CD4-positive, alpha-beta memory T cell (primary cell): Measurements from ENCODE around the gene GCDH. TPM values are rescaled to one million over a fixed set of nuclear protein-coding genes. Genes with fewer than 3 reads are reported as not detected.
"Not testable (repeated sequence)": the region's sequence is repeated elsewhere in the genome, so short reads cannot be mapped to it uniquely, and the experiment has no call there.

Experiments
- CTCF ChIA-PET: fragments of 350-600 bp; sonication (Branson Sonifier 250); formaldehyde crosslinking; loops from one replicate; lab custom pipeline; 2021; ENCODE audit warnings: inconsistent platforms; ENCODE audit not compliant: partially characterized antibody; lab: Charles Lee
- POLR2A ChIA-PET: fragments of 350-600 bp; sonication (Branson Sonifier 250); formaldehyde crosslinking; loops from one replicate; lab custom pipeline; 2021; ENCODE audit not compliant: partially characterized antibody; lab: Charles Lee
- DNase-seq, 5 donors: peaks; one replicate each; pipeline versions ENCODE4 v3.0.0 to v3.0.0-alpha.2; 2020 to 2022; ENCODE audit warnings: mixed read lengths in 1 of 5
- H3K27ac ChIP-seq: one replicate; pipeline ENCODE4 v1.7.0; 2013; ENCODE audit warnings: low read depth, low read length
- H3K27me3 ChIP-seq: 2 replicates; pipeline ENCODE4 v1.7.0; 2013; ENCODE audit warnings: mild to moderate bottlenecking, low read length, moderate library complexity; ENCODE audit not compliant: insufficient read depth
- H3K36me3 ChIP-seq: 2 replicates; pipeline ENCODE4 v1.7.0; 2013; ENCODE audit warnings: mild to moderate bottlenecking, low read length, moderate library complexity; ENCODE audit not compliant: insufficient read depth
- H3K4me1 ChIP-seq: 2 replicates; pipeline ENCODE4 v1.7.0; 2013; ENCODE audit warnings: mild to moderate bottlenecking, low read length, moderate library complexity; ENCODE audit not compliant: insufficient read depth
- H3K4me3 ChIP-seq, 2 donors: one replicate each; pipeline ENCODE4 v1.7.0; 2013; ENCODE audit warnings: low read length in 2 of 2, mild to moderate bottlenecking in 1 of 2
- H3K9me3 ChIP-seq, 2 donors: one replicate each; pipeline ENCODE4 v1.7.0; 2013; ENCODE audit warnings: low read length in 2 of 2, control low read depth in 1 of 2; ENCODE audit not compliant: control insufficient read depth in 1 of 2
- H3K27ac Mint-ChIP-seq, 7 donors: one replicate each; pipeline ENCODE4 v1.8.0; 2020 to 2021; ENCODE audit warnings: mixed read lengths in 7 of 7, mild to moderate bottlenecking in 6 of 7, inconsistent platforms in 3 of 7, moderate library complexity in 3 of 7
- H3K27me3 Mint-ChIP-seq, 2 donors: one replicate each; pipeline ENCODE4 v1.8.0; 2020 to 2021; ENCODE audit warnings: mixed read lengths in 2 of 2
- H3K36me3 Mint-ChIP-seq, 2 donors: one replicate each; pipeline ENCODE4 v1.8.0; 2020 to 2021; ENCODE audit warnings: mixed read lengths in 2 of 2, inconsistent platforms in 1 of 2, mild to moderate bottlenecking in 1 of 2
- H3K4me1 Mint-ChIP-seq, 4 donors: one replicate each; pipeline ENCODE4 v1.8.0; 2020 to 2021; ENCODE audit warnings: mixed read lengths in 4 of 4, mild to moderate bottlenecking in 1 of 4
- H3K4me3 Mint-ChIP-seq, 8 donors: one replicate each; pipeline ENCODE4 v1.8.0; 2020 to 2021; ENCODE audit warnings: mixed read lengths in 8 of 8, mild to moderate bottlenecking in 7 of 8, moderate library complexity in 6 of 8, inconsistent platforms in 3 of 8
- H3K9me3 Mint-ChIP-seq, 8 donors: one replicate each; pipeline ENCODE4 v1.8.0; 2020 to 2021; ENCODE audit warnings: mixed read lengths in 8 of 8, mild to moderate bottlenecking in 5 of 8, inconsistent platforms in 3 of 8, moderate library complexity in 1 of 8
- intact Hi-C: fragments of 100-400 bp; cut with micrococcal nuclease; formaldehyde crosslinking; loops from one replicate; pipeline ENCODE4 v1.15.1; 2023
- polyA plus RNA-seq, 2 donors: library from polyadenylated mRNA; unstranded; fragments of 300-500 nt; fragmentation: Illumina TruSeq; gene quantifications; one replicate each; pipeline ENCODE4 v1.2.3, GENCODE V29; 2021
- total RNA-seq, 2 experiments: library from RNA; stranded (reverse); gene quantifications; one replicate each; pipeline ENCODE4 v1.2.3, GENCODE V29; 2021

The GCDH gene
- total and polyA plus RNA-seq, 4 experiments from 2014 or later, result 16.5 to 66.1 (median 45.7) TPM

DNA sequence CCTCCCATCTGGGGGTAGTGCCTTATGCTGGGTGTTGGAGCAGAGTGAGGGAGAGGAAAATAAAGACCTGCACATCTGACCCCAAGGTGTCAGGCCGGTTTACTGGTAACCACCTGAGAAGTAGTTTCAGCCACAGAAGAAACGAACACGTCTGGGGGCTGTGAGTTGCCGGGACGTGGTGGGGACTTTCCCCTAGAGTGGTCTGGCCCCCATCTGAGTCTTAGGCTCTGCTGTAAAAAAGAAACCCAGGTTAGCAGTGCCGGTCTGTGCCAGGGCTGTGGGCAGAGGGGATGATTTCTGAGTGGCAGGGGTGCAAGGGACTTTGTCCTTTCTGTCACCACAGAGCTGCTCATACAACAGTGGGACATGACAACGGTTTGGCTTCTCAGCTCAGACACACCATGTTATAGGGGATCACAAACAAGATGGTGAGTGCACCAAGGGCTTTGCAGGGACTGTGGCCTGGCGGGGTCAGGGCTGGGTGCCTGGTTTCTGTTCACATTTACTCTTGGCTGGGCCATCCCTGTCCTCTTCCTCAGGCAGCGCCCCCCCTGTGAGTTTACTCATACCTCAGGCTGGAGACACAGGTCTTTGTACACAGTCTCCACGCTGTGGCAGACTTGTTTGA is 9.0 kb downstream of the GCDH start:
- CTCF ChIA-PET, result interaction anchor here (2.9 kb wide), 1 partner anchor 14 kb away, joined by 11 read pairs; no protein-coding TSS in a partner anchor
- POLR2A ChIA-PET, result no interaction called here
- H3K36me3 Mint-ChIP-seq, result peaks cover 8 to 26% of the 10 kb centered on the region in 2 donors
- H3K27me3 ChIP-seq, result no peaks in the 10 kb centered on the region
- no peak overlapping the region for H3K4me3 Mint-ChIP-seq
- no peak overlapping the region for H3K27ac ChIP-seq
- H3K9me3 ChIP-seq, result no peaks in the 10 kb centered on the region
- no peaks in the 10 kb centered on the region for H3K27me3 Mint-ChIP-seq
- no peak for DNase-seq
- intact Hi-C loops, result no loop called here
- no peaks in the 10 kb centered on the region for H3K4me1 Mint-ChIP-seq
- no peaks in the 10 kb centered on the region for H3K4me1 ChIP-seq
- peak overlapping the region in 2 of 7 donors; percentile 10 to 29 for H3K27ac Mint-ChIP-seq
- H3K36me3 ChIP-seq, result peaks cover 27% of the 10 kb centered on the region
- H3K4me3 ChIP-seq, result no peak overlapping the region
- peaks cover 0 to 2% (median 0%) of the 10 kb centered on the region in 8 donors for H3K9me3 Mint-ChIP-seq

GRCh38 chr19:12907166-12907565 is 16.2 kb downstream of the GCDH start:
- Mint-ChIP-seq H3K4me3 (no peak overlapping the region), H3K27me3 (no peaks in the 10 kb centered on the region), H3K9me3 (peaks cover 0 to 4% (median 0%) of the 10 kb centered on the region in 8 donors), H3K36me3 (no peaks in the 10 kb centered on the region), H3K4me1 (no peaks in the 10 kb centered on the region), H3K27ac (no peak overlapping the region)
- Histone ChIP-seq H3K27me3 (no peaks in the 10 kb centered on the region), H3K36me3 (no peaks in the 10 kb centered on the region), H3K9me3 (no peaks in the 10 kb centered on the region), H3K4me1 (no peaks in the 10 kb centered on the region), H3K4me3 (no peak overlapping the region), H3K27ac (no peak overlapping the region)
- CTCF ChIA-PET, result interaction anchor here (1.4 to 1.9 kb wide), 2 partner anchors 22 to 58 kb away, joined by 3 to 8 read pairs; no protein-coding TSS in a partner anchor
- intact Hi-C loops, result no loop called here
- DNase-seq, result no peak
- POLR2A ChIA-PET, result interaction anchor here (0.5 kb wide), 1 partner anchor 288 kb away, joined by 5 read pairs; no protein-coding TSS in a partner anchor

DNA sequence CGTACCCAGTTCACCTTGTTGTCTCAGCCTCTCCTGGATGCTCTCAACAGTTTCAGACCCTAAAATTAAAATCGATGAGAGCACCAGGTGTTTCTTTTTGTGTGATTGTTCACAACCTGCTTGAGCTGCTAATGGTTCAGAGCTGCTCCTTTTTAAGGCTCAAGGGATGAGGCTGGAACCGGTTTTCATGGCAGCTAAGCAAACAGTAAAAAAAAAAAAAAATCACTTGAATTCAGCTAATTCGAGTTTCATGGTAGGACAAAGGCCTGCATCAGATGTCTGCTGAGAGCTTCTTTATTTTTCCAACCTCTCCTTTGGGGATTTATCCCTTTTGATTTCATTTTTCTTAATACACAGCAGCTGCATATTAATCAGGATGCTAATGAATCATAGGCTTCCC is 21.6 kb downstream of the GCDH start:
- Histone ChIP-seq H3K4me3 (no peak overlapping the region), H3K27ac (no peak overlapping the region), H3K4me1 (peaks cover 21% of the 10 kb centered on the region), H3K36me3 (no peaks in the 10 kb centered on the region), H3K9me3 (no peaks in the 10 kb centered on the region), H3K27me3 (no peaks in the 10 kb centered on the region)
- intact Hi-C loops, result no loop called here
- Mint-ChIP-seq H3K4me1 (peaks cover 9 to 29% (median 18%) of the 10 kb centered on the region in 4 donors), H3K27ac (peak overlapping the region in 1 of 7 donors; percentile 81), H3K36me3 (no peaks in the 10 kb centered on the region), H3K27me3 (no peaks in the 10 kb centered on the region), H3K9me3 (peaks cover 0 to 2% (median 0%) of the 10 kb centered on the region in 8 donors), H3K4me3 (no peak overlapping the region)
- no peak for DNase-seq
- CTCF ChIA-PET, result interaction anchor here (1.1 to 4.8 kb wide), 4 partner anchors 27 to 149 kb away, joined by 3 to 29 read pairs (median 8); no protein-coding TSS in a partner anchor
- POLR2A ChIA-PET, result interaction anchor here (3.4 to 3.9 kb wide), 2 partner anchors 21 kb away, joined by 26 to 49 read pairs; partner anchors contain the start of genes FARSA and GCDH

DNA sequence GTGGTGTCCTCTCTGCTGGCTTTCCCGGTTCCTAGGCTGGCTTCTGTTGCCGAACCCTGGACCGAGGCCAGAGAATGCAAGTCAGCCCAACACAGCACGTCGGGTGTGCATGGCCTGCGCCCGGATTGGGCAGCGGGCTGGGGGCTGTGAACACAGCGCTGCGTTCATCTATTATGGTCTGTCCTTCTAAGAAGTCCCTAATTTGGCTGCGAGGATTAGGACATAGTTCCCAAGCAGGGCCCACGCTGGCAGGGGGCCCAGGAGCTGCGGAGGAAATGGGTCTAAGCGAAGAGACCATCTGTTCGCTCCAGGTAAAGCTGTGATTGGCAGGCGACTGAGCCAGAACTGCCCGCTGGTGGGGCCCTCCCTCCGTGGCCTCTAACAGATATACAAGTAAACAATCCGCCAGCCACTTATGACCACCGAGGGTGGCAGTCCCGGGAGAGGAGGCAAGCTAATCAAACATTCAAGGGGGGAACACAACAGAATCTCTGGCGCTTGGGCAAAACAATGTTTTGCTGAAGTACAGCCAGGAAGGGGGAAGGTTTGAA is 22.1 kb downstream of the GCDH start:
- Histone ChIP-seq H3K9me3 (no peaks in the 10 kb centered on the region), H3K36me3 (no peaks in the 10 kb centered on the region), H3K27ac (no peak overlapping the region), H3K4me1 (peaks cover 21% of the 10 kb centered on the region), H3K27me3 (no peaks in the 10 kb centered on the region), H3K4me3 (no peak overlapping the region)
- intact Hi-C loops, result no loop called here
- peak overlapping the region in 2 of 8 donors; percentile 5 to 31 for H3K4me3 Mint-ChIP-seq
- DNase-seq, result no peak
- H3K27me3 Mint-ChIP-seq, result no peaks in the 10 kb centered on the region
- H3K4me1 Mint-ChIP-seq, result peaks cover 9 to 29% (median 18%) of the 10 kb centered on the region in 4 donors
- peaks cover 0 to 2% (median 0%) of the 10 kb centered on the region in 8 donors for H3K9me3 Mint-ChIP-seq
- CTCF ChIA-PET, result interaction anchor here (0.6 to 4.8 kb wide), 6 partner anchors 28 to 149 kb away, joined by 3 to 29 read pairs (median 4); no protein-coding TSS in a partner anchor
- POLR2A ChIA-PET, result interaction anchor here (0.6 to 3.9 kb wide), 11 partner anchors 11 to 1870 kb away, joined by 3 to 49 read pairs (median 4); partner anchors contain the start of genes CALR, FARSA, GADD45GIP1 and GCDH
- no peaks in the 10 kb centered on the region for H3K36me3 Mint-ChIP-seq
- H3K27ac Mint-ChIP-seq, result peak overlapping the region in 5 of 7 donors; percentile 3 to 98 (median 88)

GRCh38 chr19:12913851-12914690 is 23.1 kb downstream of the GCDH start:
- intact Hi-C loops, result no loop called here
- no peaks in the 10 kb centered on the region for H3K36me3 ChIP-seq
- peak overlapping the region; percentile 4 to 30 for H3K4me3 ChIP-seq
- H3K27ac ChIP-seq, result peak overlapping the region; percentile 40
- H3K36me3 Mint-ChIP-seq, result peaks cover 0 to under 1% of the 10 kb centered on the region in 2 donors
- ChIA-PET CTCF (interaction anchor here (0.6 to 4.8 kb wide), 8 partner anchors 10 to 156 kb away, joined by 3 to 29 read pairs (median 6); partner anchors contain the start of gene GCDH), POLR2A (interaction anchor here (0.6 to 3.9 kb wide), 17 partner anchors 9 to 1869 kb away, joined by 3 to 49 read pairs (median 3); partner anchors contain the start of genes CALR, FARSA, GADD45GIP1 and GCDH)
- peak overlapping the region in 7 of 8 donors; percentile 64 to 82 (median 77) for H3K4me3 Mint-ChIP-seq
- H3K27me3 ChIP-seq, result no peaks in the 10 kb centered on the region
- peaks cover 10 to 38% (median 21%) of the 10 kb centered on the region in 4 donors for H3K4me1 Mint-ChIP-seq
- peak; percentile 55 to 78 (median 58) for DNase-seq
- no peaks in the 10 kb centered on the region for H3K27me3 Mint-ChIP-seq
- H3K9me3 Mint-ChIP-seq, result peaks cover 0 to 5% (median 0%) of the 10 kb centered on the region in 8 donors
- peak overlapping the region; percentile 82 to 98 (median 91) for H3K27ac Mint-ChIP-seq
- H3K9me3 ChIP-seq, result no peaks in the 10 kb centered on the region
- peaks cover 28% of the 10 kb centered on the region for H3K4me1 ChIP-seq

- not testable (repeated sequence) for H3K9me3 Mint-ChIP-seq, H3K27ac ChIP-seq, H3K27me3 Mint-ChIP-seq, H3K36me3 ChIP-seq, H3K4me3 Mint-ChIP-seq, H3K9me3 ChIP-seq, DNase-seq, H3K4me3 ChIP-seq, H3K27me3 ChIP-seq, H3K36me3 Mint-ChIP-seq
- POLR2A ChIA-PET, result interaction anchor here (0.6 to 3.9 kb wide), 5 partner anchors 18 to 1956 kb away, joined by 3 to 26 read pairs (median 4); partner anchors contain the start of genes FARSA, GADD45GIP1 and GCDH
- peak overlapping the region in 2 of 7 donors; percentile 52 to 80 for H3K27ac Mint-ChIP-seq
- intact Hi-C loops, result loop anchor here (5.0 kb wide), 1 partner anchor 34 kb away; the partner anchor contains the start of gene DNASE2
- peaks cover 13 to 42% (median 27%) of the 10 kb centered on the region in 4 donors for H3K4me1 Mint-ChIP-seq
- CTCF ChIA-PET, result interaction anchor here (1.2 to 4.8 kb wide), 4 partner anchors 17 to 158 kb away, joined by 3 to 29 read pairs (median 7); partner anchors contain the start of genes FARSA and GCDH
- peaks cover 31% of the 10 kb centered on the region for H3K4me1 ChIP-seq
Observed at GRCh38 chr19:12915860-12916259, 24.9 kb downstream of the GCDH start.
